T follicular helper cell (primary cell): ENCODE data around the gene NEK1.

Experiments used
- DNase-seq: peaks from one replicate; pipeline ENCODE4 v3.0.0-alpha.2; 2020; ENCODE audit warnings: low read depth

The NEK1 gene

GRCh38 chr4:169417629-169418282 lies 194.6 kb downstream of the NEK1 start:
- DNase-seq, result no peak

GRCh38 chr4:169416997-169417396 lies 195.4 kb downstream of the NEK1 start:
- DNase-seq, result no peak

GRCh38 chr4:169416461-169416860 lies 195.9 kb downstream of the NEK1 start:
- DNase-seq, result no peak

- DNase-seq, result no peak
Measured at GRCh38 chr4:169414913-169415312, 197.5 kb downstream of the NEK1 start.

GRCh38 chr4:169412046-169412445 lies 200.3 kb downstream of the NEK1 start:
- no peak for DNase-seq

GRCh38 chr4:169410839-169411770 lies 201.3 kb downstream of the NEK1 start:
- DNase-seq, result no peak

GRCh38 chr4:169407217-169407845 lies 205.1 kb downstream of the NEK1 start:
- no peak for DNase-seq

GRCh38 chr4:169404960-169405359 lies 207.4 kb downstream of the NEK1 start:
- DNase-seq, result no peak

- DNase-seq, result no peak
Measured at GRCh38 chr4:169400832-169401231, 211.6 kb downstream of the NEK1 start.

- DNase-seq, result no peak
Measured at GRCh38 chr4:169399976-169400767, 212.2 kb downstream of the NEK1 start.

GRCh38 chr4:169398316-169398715 lies 214.1 kb downstream of the NEK1 start:
- DNase-seq, result no peak

GRCh38 chr4:169397762-169398161 lies 214.6 kb downstream of the NEK1 start:
- no peak for DNase-seq

GRCh38 chr4:169385376-169385775 lies 227.0 kb downstream of the NEK1 start:
- DNase-seq, result no peak

GRCh38 chr4:169384779-169385178 lies 227.6 kb downstream of the NEK1 start:
- DNase-seq, result no peak

- no peak for DNase-seq
Measured at GRCh38 chr4:169383724-169384123, 228.7 kb downstream of the NEK1 start.

- DNase-seq, result no peak
Measured at GRCh38 chr4:169379688-169380087, 232.7 kb downstream of the NEK1 start.

GRCh38 chr4:169377367-169377766 lies 235.0 kb downstream of the NEK1 start:
- no peak for DNase-seq

GRCh38 chr4:169376421-169376820 lies 236.0 kb downstream of the NEK1 start:
- DNase-seq, result no peak

- DNase-seq, result no peak
Measured at GRCh38 chr4:169372791-169373190, 239.6 kb downstream of the NEK1 start.

- no peak for DNase-seq
Measured at GRCh38 chr4:169369634-169370033, 242.7 kb downstream of the NEK1 start.

- DNase-seq, result no peak
Measured at GRCh38 chr4:169367826-169368225, 244.6 kb downstream of the NEK1 start.

- no peak for DNase-seq
Measured at GRCh38 chr4:169366821-169367220, 245.6 kb downstream of the NEK1 start.
